ENCODE measurements around the gene PLOD3. TPM values are rescaled to one million over a fixed set of nuclear protein-coding genes. Genes with fewer than 3 reads are reported as not detected.

PLOD3 gene
- polyA plus RNA-seq, 1 donor (not counting 4 experiments of a cell fraction or from before 2014, with no cell fraction given): 31.6 TPM

DNA sequence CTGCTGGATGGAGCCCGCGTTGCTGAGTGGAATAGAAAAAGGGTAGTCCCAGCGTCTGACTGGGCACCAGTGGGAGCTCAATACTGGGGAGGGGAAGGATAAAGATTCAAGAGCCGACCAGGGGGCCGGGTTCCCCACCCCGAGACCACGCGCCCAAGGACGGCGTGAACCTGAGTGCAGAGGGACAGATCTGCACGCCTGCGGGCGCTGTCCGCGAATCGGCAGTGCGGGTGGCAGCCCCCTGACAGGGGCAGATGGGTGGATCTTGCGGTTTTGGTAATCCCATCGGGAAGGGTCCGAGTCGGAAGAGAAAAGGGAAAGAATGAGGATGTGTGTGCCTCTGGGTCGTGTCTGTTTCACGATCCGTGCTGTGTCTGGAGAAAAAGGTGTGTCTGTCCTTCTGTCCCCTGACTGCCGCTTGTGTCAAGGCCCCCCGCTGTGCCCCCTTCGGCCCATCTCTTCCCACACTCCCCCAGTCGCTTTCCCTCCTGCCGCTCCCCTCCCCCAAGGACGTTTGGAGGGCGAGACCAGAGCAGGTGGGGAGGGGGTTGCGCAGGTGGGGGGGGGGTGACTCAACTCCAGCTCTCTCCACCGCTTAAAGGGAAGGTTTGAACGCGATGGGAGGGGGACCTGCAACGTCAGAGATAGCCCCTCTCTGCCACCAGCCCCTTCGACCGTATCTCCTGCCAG, 51.3 kb downstream of the PLOD3 start:
- no peak for DNase-seq (ENCODE audit: low read depth, low spot score)
- peak overlapping the region; percentile 91 for H3K4me2 ChIP-seq (ENCODE audit: control insufficient read depth, extremely low read depth, insufficient read depth, low read depth, low read length)
- FAIRE-seq: no peak
- peaks cover 3% of the 10 kb centered on the region for H4K20me1 ChIP-seq (ENCODE audit: control insufficient read depth, extremely low read depth, insufficient read depth, low read length)
- dilution Hi-C loops (cut with MboI; ENCODE audit: extremely low pct_ligation_motif_present, low sequenced_read_pairs): no loop called here
- H3K27me3 ChIP-seq (ENCODE audit: control insufficient read depth, extremely low read depth, insufficient read depth, low read length): peaks cover 63% of the 10 kb centered on the region
- H3K36me3 ChIP-seq (ENCODE audit: control insufficient read depth in 2 of 2, extremely low read depth in 1 of 2, insufficient read depth in 2 of 2, low read length in 2 of 2): peaks cover 1 to 13% of the 10 kb centered on the region in 2 experiments
- H3K9me3 ChIP-seq (ENCODE audit: control insufficient read depth, low read depth, low read length): no peaks in the 10 kb centered on the region
- H2AFZ ChIP-seq (ENCODE audit: control insufficient read depth, low read length): peak overlapping the region; percentile 37
- H3K4me3 ChIP-seq (ENCODE audit: control insufficient read depth in 2 of 3, extremely low read depth in 1 of 3, insufficient read depth in 2 of 3, low read depth in 1 of 3, low read length in 3 of 3): peak overlapping the region; percentile 21 to 64 (median 62)
- H3K9me1 ChIP-seq (ENCODE audit: control insufficient read depth, extremely low read depth, insufficient read depth, low read length): no peaks in the 10 kb centered on the region
- no peak overlapping the region for H3K27ac ChIP-seq (ENCODE audit: control insufficient read depth, insufficient read depth, low read length)
- H3K9ac ChIP-seq (ENCODE audit: control insufficient read depth, extremely low read depth, insufficient read depth, low read length): no peak overlapping the region
- H3K79me2 ChIP-seq (ENCODE audit: control insufficient read depth, insufficient read depth, low read length): no peaks in the 10 kb centered on the region
- H3K4me1 ChIP-seq (ENCODE audit: control insufficient read depth, extremely low read depth, insufficient read depth, low read length): peaks cover 34% of the 10 kb centered on the region
- peak; percentile 68 for TF ChIP-seq EZH2 (IDR thresholded peaks at IDR 0.05; ENCODE audit: low read length)
- TF ChIP-seq, protein P1, sequence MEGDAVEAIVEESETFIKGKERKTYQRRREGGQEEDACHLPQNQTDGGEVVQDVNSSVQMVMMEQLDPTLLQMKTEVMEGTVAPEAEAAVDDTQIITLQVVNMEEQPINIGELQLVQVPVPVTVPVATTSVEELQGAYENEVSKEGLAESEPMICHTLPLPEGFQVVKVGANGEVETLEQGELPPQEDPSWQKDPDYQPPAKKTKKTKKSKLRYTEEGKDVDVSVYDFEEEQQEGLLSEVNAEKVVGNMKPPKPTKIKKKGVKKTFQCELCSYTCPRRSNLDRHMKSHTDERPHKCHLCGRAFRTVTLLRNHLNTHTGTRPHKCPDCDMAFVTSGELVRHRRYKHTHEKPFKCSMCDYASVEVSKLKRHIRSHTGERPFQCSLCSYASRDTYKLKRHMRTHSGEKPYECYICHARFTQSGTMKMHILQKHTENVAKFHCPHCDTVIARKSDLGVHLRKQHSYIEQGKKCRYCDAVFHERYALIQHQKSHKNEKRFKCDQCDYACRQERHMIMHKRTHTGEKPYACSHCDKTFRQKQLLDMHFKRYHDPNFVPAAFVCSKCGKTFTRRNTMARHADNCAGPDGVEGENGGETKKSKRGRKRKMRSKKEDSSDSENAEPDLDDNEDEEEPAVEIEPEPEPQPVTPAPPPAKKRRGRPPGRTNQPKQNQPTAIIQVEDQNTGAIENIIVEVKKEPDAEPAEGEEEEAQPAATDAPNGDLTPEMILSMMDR (optimal IDR thresholded peaks at IDR 0.05 in 1 of 3, IDR thresholded peaks at IDR 0.05 in 1 of 3, conservative IDR thresholded peaks at IDR 0.05 in 1 of 3; ENCODE audit: extremely low read depth in 1 of 3, insufficient read depth in 2 of 3, low read length in 3 of 3): no peak

DNA sequence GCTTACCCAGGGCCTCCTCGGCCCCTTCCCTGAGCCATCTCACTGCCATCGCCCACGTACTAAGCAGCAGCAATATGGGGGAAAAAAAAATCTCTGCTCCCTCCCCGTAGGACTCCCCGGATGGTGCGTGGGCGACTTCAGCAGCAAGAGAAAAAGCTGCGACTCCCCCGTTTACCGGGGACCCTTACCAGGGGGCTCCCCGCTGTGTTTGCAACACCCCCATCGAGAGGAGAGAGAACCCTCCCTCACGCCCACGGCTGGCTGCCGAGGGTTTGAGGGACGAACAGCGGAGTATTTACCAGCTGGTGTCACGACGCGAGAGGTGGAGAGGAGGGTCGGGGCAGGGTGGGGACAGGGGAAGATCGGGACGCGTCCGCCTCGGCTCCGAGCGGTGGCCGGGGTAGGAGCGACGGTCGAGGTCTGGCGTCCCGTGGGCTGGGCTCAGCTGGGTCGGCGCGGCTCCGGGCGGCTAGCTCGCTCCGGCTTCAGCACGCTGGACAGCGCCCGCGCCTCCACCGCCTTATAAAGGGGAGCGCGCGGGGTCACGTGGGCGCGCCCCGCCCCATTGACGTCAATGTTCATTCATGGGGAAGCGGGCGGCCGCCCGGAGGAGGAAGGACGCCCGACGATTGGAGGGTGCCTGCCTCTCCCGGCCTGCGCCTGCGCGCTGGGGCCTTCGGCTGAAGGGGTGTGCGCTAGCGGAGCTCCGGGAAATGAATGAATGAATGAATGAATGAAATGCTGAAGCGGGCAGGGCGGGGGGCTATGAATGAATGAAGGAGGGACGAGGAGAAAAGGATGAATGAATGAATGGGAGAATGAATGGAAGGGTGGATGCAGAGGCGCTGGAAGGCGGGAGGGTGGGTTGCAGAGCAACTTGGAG, 52.1 kb downstream of the PLOD3 start, which contains the start of gene VGF:
Gene VGF, minus strand, starts transcription at position 495 of the 883 bp plus-strand sequence. CDS start 726 bp downstream, outside the sequence.
- Histone ChIP-seq H3K27ac (ENCODE audit: control insufficient read depth, insufficient read depth, low read length) (no peak within 1 kb of the TSS), H3K4me3 (ENCODE audit: control insufficient read depth in 2 of 3, extremely low read depth in 1 of 3, insufficient read depth in 2 of 3, low read depth in 1 of 3, low read length in 3 of 3) (peak within 1 kb of the TSS; percentile 34 to 64 (median 62)), H3K27me3 (ENCODE audit: control insufficient read depth, extremely low read depth, insufficient read depth, low read length) (peaks cover 55% of the 10 kb centered on the region), H3K4me1 (ENCODE audit: control insufficient read depth, extremely low read depth, insufficient read depth, low read length) (peaks cover 34% of the 10 kb centered on the region), H4K20me1 (ENCODE audit: control insufficient read depth, extremely low read depth, insufficient read depth, low read length) (peaks cover 3% of the 10 kb centered on the region), H3K4me2 (ENCODE audit: control insufficient read depth, extremely low read depth, insufficient read depth, low read depth, low read length) (peak within 1 kb of the TSS; percentile 91), H3K79me2 (ENCODE audit: control insufficient read depth, insufficient read depth, low read length) (no peaks in the 10 kb centered on the region), H3K36me3 (ENCODE audit: control insufficient read depth in 2 of 2, extremely low read depth in 1 of 2, insufficient read depth in 2 of 2, low read length in 2 of 2) (peaks cover 5 to 15% of the 10 kb centered on the region in 2 experiments), H3K9ac (ENCODE audit: control insufficient read depth, extremely low read depth, insufficient read depth, low read length) (no peak within 1 kb of the TSS), H3K9me3 (ENCODE audit: control insufficient read depth, low read depth, low read length) (no peaks in the 10 kb centered on the region), H2AFZ (ENCODE audit: control insufficient read depth, low read length) (peak within 1 kb of the TSS; percentile 37), H3K9me1 (ENCODE audit: control insufficient read depth, extremely low read depth, insufficient read depth, low read length) (no peaks in the 10 kb centered on the region)
- DNase-seq (ENCODE audit: low read depth, low spot score): no peak
- dilution Hi-C loops (cut with MboI; ENCODE audit: extremely low pct_ligation_motif_present, low sequenced_read_pairs): no loop called here
- no peak for FAIRE-seq
- TF ChIP-seq, protein P1 (optimal IDR thresholded peaks at IDR 0.05 in 1 of 3, IDR thresholded peaks at IDR 0.05 in 1 of 3, conservative IDR thresholded peaks at IDR 0.05 in 1 of 3; ENCODE audit: extremely low read depth in 1 of 3, insufficient read depth in 2 of 3, low read length in 3 of 3): no peak
- no peak for TF ChIP-seq EZH2 (IDR thresholded peaks at IDR 0.05; ENCODE audit: low read length)

Data from keratinocyte (primary cell).